ENCODE data around the gene PRG2. TPM values are rescaled to one million over a fixed set of nuclear protein-coding genes. Genes with fewer than 3 reads are reported as not detected.

Gene PRG2
- total and polyA plus RNA-seq, 9 of the 15 experiments (the other 6 are each of a cell fraction or from before 2014, with no cell fraction given) = 1.8 to 78.0 (median 26.6) TPM

DNA sequence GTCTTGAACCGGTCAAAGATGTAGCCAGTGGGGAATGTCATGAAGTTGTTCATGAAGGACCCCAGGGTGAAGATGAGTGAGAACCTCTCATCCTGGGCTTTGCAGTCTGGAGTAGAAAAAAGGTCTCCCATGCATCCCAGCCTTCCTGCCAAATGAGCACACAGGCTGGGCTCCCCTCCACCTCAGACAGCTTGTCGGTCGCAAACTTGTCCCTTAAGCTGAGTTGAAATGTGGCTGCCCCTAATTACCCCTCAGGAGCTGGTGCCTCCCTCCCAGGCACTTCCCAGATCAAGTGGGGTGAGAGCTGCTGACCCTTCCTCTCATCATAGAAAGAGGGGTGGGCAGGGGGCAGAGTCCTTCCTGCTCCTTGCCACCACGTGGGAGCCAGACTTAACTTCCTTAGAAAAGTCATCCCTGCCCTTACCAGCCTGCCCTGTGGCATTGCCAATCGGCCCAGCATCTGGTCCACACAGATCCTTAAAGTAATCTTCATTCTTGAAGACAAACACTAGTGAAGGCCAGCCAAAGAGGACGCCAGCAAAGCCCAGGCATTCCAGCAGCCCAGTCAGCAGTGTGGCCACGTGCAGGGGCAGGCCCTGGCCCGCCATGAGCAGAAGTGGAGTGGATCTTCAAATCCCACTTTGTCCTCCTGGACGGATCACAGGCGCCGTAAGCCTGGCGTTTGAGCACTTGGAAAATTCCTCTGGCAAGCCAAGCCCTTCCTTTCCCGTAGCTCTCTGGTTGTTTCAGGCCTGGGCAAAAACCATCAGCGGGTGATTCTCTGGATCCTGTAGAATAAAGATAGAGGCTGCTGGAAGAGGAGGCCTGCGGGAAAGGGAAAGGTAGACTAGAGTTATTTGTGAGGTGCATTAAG, 35.4 kb upstream of the PRG2 start (continued):
- TF ChIP-seq ZNF274 (IDR thresholded peaks at IDR 0.05; ENCODE audit: borderline replicate concordance, low read depth, low read length) (no peak), ETV1 (tag; conservative IDR thresholded peaks at IDR 0.05; ENCODE audit: low read depth) (no peak), ATF7 (IDR thresholded peaks at IDR 0.05) (no peak), DMBX1 (CRISPR knock-in tag; IDR thresholded peaks at IDR 0.05; ENCODE audit: borderline replicate concordance) (peak; percentile 83; the same call in 1 of the 2 replicates), ZSCAN32 (CRISPR knock-in tag; IDR thresholded peaks at IDR 0.05) (no peak), TEAD1 (CRISPR knock-in tag; IDR thresholded peaks at IDR 0.05) (0 out of 4 replicates have a peak, but pooled peaks of 1 of the 2 experiments have one; percentile 13), MYBL2 (IDR thresholded peaks at IDR 0.05; ENCODE audit: low read depth) (no peak), MYBL2 (CRISPR knock-in tag; IDR thresholded peaks at IDR 0.05; ENCODE audit: borderline replicate concordance) (no peak), KAT8 (IDR thresholded peaks at IDR 0.05; ENCODE audit: low read depth) (no peak), BRD4 (IDR thresholded peaks at IDR 0.05) (no peak), HDAC6 (IDR thresholded peaks at IDR 0.05; ENCODE audit: low read depth, low read length) (no peak), ZNF830 (CRISPR knock-in tag; IDR thresholded peaks at IDR 0.05) (no peak), ZNF76 (CRISPR knock-in tag; IDR thresholded peaks at IDR 0.05; ENCODE audit: borderline replicate concordance) (no peak; the same call in 1 of the 2 replicates), FOXJ3 (CRISPR knock-in tag; IDR thresholded peaks at IDR 0.05) (no peak), MAFK (IDR thresholded peaks at IDR 0.05; ENCODE audit: low read length) (no peak), PHF8 (IDR thresholded peaks at IDR 0.05; ENCODE audit: borderline replicate concordance, low read length) (no peak), NR1H2 (CRISPR knock-in tag; IDR thresholded peaks at IDR 0.05) (0 out of 2 replicates have a peak, but pooled peaks have one; percentile 31), ZNF140 (CRISPR knock-in tag; IDR thresholded peaks at IDR 0.05) (no peak), HNRNPL (IDR thresholded peaks at IDR 0.05; ENCODE audit: low read depth, low read length) (no peak), FIP1L1 (IDR thresholded peaks at IDR 0.05; ENCODE audit: low read depth, low read length, poor library complexity, severe bottlenecking) (no peak), IRF2 (CRISPR knock-in tag; IDR thresholded peaks at IDR 0.05) (no peak)
- TF ChIP-seq, protein P1, sequence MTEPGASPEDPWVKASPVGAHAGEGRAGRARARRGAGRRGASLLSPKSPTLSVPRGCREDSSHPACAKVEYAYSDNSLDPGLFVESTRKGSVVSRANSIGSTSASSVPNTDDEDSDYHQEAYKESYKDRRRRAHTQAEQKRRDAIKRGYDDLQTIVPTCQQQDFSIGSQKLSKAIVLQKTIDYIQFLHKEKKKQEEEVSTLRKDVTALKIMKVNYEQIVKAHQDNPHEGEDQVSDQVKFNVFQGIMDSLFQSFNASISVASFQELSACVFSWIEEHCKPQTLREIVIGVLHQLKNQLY (CRISPR knock-in tag; conservative IDR thresholded peaks at IDR 0.05) = no peak
- TF ChIP-seq, protein P2, sequence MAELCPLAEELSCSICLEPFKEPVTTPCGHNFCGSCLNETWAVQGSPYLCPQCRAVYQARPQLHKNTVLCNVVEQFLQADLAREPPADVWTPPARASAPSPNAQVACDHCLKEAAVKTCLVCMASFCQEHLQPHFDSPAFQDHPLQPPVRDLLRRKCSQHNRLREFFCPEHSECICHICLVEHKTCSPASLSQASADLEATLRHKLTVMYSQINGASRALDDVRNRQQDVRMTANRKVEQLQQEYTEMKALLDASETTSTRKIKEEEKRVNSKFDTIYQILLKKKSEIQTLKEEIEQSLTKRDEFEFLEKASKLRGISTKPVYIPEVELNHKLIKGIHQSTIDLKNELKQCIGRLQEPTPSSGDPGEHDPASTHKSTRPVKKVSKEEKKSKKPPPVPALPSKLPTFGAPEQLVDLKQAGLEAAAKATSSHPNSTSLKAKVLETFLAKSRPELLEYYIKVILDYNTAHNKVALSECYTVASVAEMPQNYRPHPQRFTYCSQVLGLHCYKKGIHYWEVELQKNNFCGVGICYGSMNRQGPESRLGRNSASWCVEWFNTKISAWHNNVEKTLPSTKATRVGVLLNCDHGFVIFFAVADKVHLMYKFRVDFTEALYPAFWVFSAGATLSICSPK (IDR thresholded peaks at IDR 0.05; ENCODE audit: borderline replicate concordance) = no peak
- TF ChIP-seq, protein P3, sequence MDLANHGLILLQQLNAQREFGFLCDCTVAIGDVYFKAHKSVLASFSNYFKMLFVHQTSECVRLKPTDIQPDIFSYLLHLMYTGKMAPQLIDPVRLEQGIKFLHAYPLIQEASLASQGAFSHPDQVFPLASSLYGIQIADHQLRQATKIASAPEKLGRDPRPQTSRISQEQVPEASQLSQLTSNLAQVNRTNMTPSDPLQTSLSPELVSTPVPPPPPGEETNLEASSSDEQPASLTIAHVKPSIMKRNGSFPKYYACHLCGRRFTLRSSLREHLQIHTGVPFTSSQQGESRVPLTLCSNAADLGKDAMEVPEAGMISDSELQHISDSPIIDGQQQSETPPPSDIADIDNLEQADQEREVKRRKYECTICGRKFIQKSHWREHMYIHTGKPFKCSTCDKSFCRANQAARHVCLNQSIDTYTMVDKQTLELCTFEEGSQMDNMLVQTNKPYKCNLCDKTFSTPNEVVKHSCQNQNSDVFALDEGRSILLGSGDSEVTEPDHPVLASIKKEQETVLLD (IDR thresholded peaks at IDR 0.05) = no peak
- TF ChIP-seq, protein P4, sequence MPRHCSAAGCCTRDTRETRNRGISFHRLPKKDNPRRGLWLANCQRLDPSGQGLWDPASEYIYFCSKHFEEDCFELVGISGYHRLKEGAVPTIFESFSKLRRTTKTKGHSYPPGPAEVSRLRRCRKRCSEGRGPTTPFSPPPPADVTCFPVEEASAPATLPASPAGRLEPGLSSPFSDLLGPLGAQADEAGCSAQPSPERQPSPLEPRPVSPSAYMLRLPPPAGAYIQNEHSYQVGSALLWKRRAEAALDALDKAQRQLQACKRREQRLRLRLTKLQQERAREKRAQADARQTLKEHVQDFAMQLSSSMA (CRISPR knock-in tag; IDR thresholded peaks at IDR 0.05) = no peak

All from K562 (cell line).